Naive thymus-derived CD4-positive, alpha-beta T cell (primary cell): ENCODE results near the gene RRP9. TPM values are rescaled to one million over a fixed set of nuclear protein-coding genes. Genes with fewer than 3 reads are reported as not detected.
A peak's percentile ranks its signal among the peaks of the same experiment; 100 is the strongest.
"Not testable (repeated sequence)": the region's sequence is repeated elsewhere in the genome, so short reads cannot be mapped to it uniquely, and the experiment has no call there.

Source experiments
- ATAC-seq: fragments of 150-1000 bp; cut with Tn5 transposase; 2 replicates; pipeline ENCODE4 v1.10.0; 2021; ENCODE audit warnings: mild to moderate bottlenecking, moderate library complexity
- CTCF ChIA-PET: fragments of 350-600 bp; sonication (Branson Sonifier 250); formaldehyde crosslinking; loops from one replicate; lab custom pipeline; 2021; ENCODE audit warnings: antibody characterized with exemption; lab: Charles Lee
- POLR2A ChIA-PET: fragments of 350-600 bp; sonication (Branson Sonifier 250); formaldehyde crosslinking; loops from one replicate; lab custom pipeline; 2021; ENCODE audit warnings: antibody characterized with exemption, inconsistent platforms; lab: Charles Lee
- DNase-seq, 9 donors: peaks; one replicate each; pipeline versions ENCODE4 v3.0.0 to v3.0.0-alpha.2; 2020 to 2022; ENCODE audit warnings: mixed read lengths in 1 of 9
- H3K27ac ChIP-seq: one replicate; pipeline ENCODE4 v1.7.0; 2013; ENCODE audit warnings: mild to moderate bottlenecking, low read depth, low read length, moderate library complexity
- H3K27me3 ChIP-seq, 2 donors: one replicate each; pipeline ENCODE4 v1.7.0; 2013; ENCODE audit warnings: low read length in 2 of 2, mild to moderate bottlenecking in 2 of 2, moderate library complexity in 2 of 2; ENCODE audit not compliant: control insufficient read depth in 2 of 2, insufficient read depth in 2 of 2
- H3K36me3 ChIP-seq, 3 experiments: 1 replicate in 2 of 3; 2 replicates in 1 of 3; pipeline ENCODE4 v1.7.0; 2013; ENCODE audit warnings: low read length in 3 of 3, mild to moderate bottlenecking in 3 of 3, moderate library complexity in 1 of 3; ENCODE audit not compliant: insufficient read depth in 3 of 3, control insufficient read depth in 2 of 3
- H3K4me1 ChIP-seq, 2 donors: one replicate each; pipeline ENCODE4 v1.7.0; 2013; ENCODE audit warnings: low read length in 2 of 2, mild to moderate bottlenecking in 2 of 2, moderate library complexity in 1 of 2; ENCODE audit not compliant: control insufficient read depth in 2 of 2, insufficient read depth in 2 of 2
- H3K4me3 ChIP-seq: 2 replicates; pipeline ENCODE4 v1.7.0; 2013; ENCODE audit warnings: mild to moderate bottlenecking, low read length
- H3K9me3 ChIP-seq, 3 experiments: 1 replicate in 2 of 3; 2 replicates in 1 of 3; pipeline ENCODE4 v1.7.0; 2013; ENCODE audit warnings: low read length in 3 of 3; ENCODE audit not compliant: control insufficient read depth in 2 of 3
- H3K27ac Mint-ChIP-seq, 9 donors: one replicate each; pipeline ENCODE4 v1.8.0; 2020 to 2022; ENCODE audit warnings: mixed read lengths in 9 of 9, mild to moderate bottlenecking in 8 of 9, moderate library complexity in 5 of 9, inconsistent platforms in 2 of 9
- H3K27me3 Mint-ChIP-seq, 5 donors: one replicate each; pipeline ENCODE4 v1.8.0; 2021 to 2022; ENCODE audit warnings: mixed read lengths in 5 of 5, mild to moderate bottlenecking in 1 of 5
- H3K36me3 Mint-ChIP-seq, 5 donors: one replicate each; pipeline ENCODE4 v1.8.0; 2020 to 2022; ENCODE audit warnings: mixed read lengths in 5 of 5, mild to moderate bottlenecking in 3 of 5, inconsistent platforms in 1 of 5
- H3K4me1 Mint-ChIP-seq, 7 donors: one replicate each; pipeline ENCODE4 v1.8.0; 2020 to 2022; ENCODE audit warnings: mixed read lengths in 7 of 7, mild to moderate bottlenecking in 3 of 7, inconsistent platforms in 1 of 7
- H3K4me3 Mint-ChIP-seq, 10 donors: one replicate each; pipeline ENCODE4 v1.8.0; 2020 to 2022; ENCODE audit warnings: mild to moderate bottlenecking in 10 of 10, mixed read lengths in 10 of 10, moderate library complexity in 6 of 10, inconsistent platforms in 2 of 10
- H3K9me3 Mint-ChIP-seq, 11 donors: one replicate each; pipeline ENCODE4 v1.8.0; 2020 to 2022; ENCODE audit warnings: mixed read lengths in 11 of 11, mild to moderate bottlenecking in 4 of 11, inconsistent platforms in 1 of 11, moderate library complexity in 1 of 11
- intact Hi-C, 2 donors: fragments of 100-400 bp; cut with micrococcal nuclease; formaldehyde crosslinking; loops; one replicate each; pipeline ENCODE4 v1.15.1; 2023
- polyA plus RNA-seq, 2 donors: library from polyadenylated mRNA; unstranded; fragments of 300-500 nt; fragmentation: Illumina TruSeq; gene quantifications; one replicate each; pipeline ENCODE4 v1.2.3, GENCODE V29; 2021
- total RNA-seq, 6 experiments: library from RNA in 5 of 6; stranded (reverse) in 5 of 6; gene quantifications; 1 replicate in 5 of 6; 2 replicates in 1 of 6; pipeline ENCODE4 v1.2.3 and lab custom pipeline; 2021 to 2026

Gene RRP9
- total and polyA plus RNA-seq, 7 experiments from 2014 or later, result 10.2 to 34.2 (median 18.6) TPM

GRCh38 chr3:51904034-51904823, 37.5 kb downstream of the RRP9 start:
- Histone ChIP-seq H3K27ac (no peak overlapping the region), H3K36me3 (no peaks in the 10 kb centered on the region), H3K4me1 (no peaks in the 10 kb centered on the region), H3K9me3 (peaks cover 0 to 7% (median 0%) of the 10 kb centered on the region in 3 experiments), H3K27me3 (no peaks in the 10 kb centered on the region), H3K4me3 (no peak overlapping the region)
- Mint-ChIP-seq H3K27me3 (peaks cover 4 to 40% (median 30%) of the 10 kb centered on the region in 5 donors), H3K36me3 (peaks cover 0 to 21% (median 11%) of the 10 kb centered on the region in 5 donors), H3K9me3 (peaks cover 0 to 47% (median 22%) of the 10 kb centered on the region in 11 donors), H3K4me3 (no peak overlapping the region), H3K4me1 (no peaks in the 10 kb centered on the region), H3K27ac (no peak overlapping the region)
- ATAC-seq (no peak), DNase-seq (no peak)
- intact Hi-C loops, result no loop called here
- ChIA-PET CTCF (no interaction called here), POLR2A (no interaction called here)

DNA sequence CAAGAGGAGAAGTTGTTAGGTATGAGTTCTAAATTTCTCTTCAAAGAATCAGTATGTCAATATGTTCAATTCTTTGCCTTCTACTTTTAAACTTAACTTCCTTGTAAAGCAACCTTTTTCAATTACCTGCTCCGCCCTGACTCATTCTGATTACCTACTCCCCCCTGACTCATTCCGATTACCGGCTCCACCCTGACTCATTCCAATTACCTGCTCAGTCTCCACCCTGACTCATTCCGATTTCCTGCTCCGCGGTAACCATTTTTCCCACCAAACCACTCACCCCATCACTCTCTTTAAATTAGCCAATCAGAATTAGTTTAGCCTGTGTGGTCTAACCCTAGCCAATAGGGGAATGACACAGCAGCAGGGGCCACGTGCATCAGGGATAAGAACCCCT, 39.3 kb downstream of the RRP9 start:
- H3K4me1 Mint-ChIP-seq, H3K36me3 ChIP-seq, H3K4me3 ChIP-seq, H3K27ac ChIP-seq, DNase-seq, H3K27me3 ChIP-seq, intact Hi-C loops, H3K9me3 ChIP-seq, H3K27ac Mint-ChIP-seq, H3K4me1 ChIP-seq, ATAC-seq, CTCF ChIA-PET, POLR2A ChIA-PET, H3K4me3 Mint-ChIP-seq: not testable (repeated sequence)
- Mint-ChIP-seq H3K36me3 (peaks cover 0 to 17% (median 8%) of the 10 kb centered on the region in 5 donors), H3K9me3 (peaks cover 0 to 30% (median 12%) of the 10 kb centered on the region in 11 donors), H3K27me3 (peaks cover 14 to 39% (median 29%) of the 10 kb centered on the region in 5 donors)

DNA sequence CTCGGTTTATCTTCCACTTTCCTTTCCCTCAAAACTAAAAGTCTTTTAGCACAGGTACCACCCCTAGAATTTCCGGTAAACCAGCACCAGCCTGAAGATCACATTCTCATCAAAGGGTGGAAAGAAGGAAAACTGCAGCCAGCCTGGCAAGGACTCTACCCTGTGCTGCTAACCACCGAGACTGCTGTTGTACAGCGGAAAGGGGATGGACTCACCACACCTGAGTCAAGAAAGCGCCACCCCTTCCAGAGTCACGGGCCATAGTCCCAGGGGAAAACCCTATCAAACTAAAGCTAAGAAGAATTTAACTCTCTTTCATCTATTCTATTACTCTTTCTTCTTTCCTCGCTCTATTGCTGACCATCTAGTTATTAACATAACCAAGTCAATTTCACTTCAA, 41.7 kb downstream of the RRP9 start:
- H3K36me3 Mint-ChIP-seq, H3K4me3 Mint-ChIP-seq, POLR2A ChIA-PET, H3K4me1 ChIP-seq, intact Hi-C loops, CTCF ChIA-PET, H3K4me3 ChIP-seq, H3K9me3 ChIP-seq, H3K9me3 Mint-ChIP-seq, H3K36me3 ChIP-seq, H3K27ac Mint-ChIP-seq, ATAC-seq, H3K27ac ChIP-seq, H3K27me3 ChIP-seq, DNase-seq, H3K4me1 Mint-ChIP-seq: not testable (repeated sequence)
- peaks cover 14 to 45% (median 42%) of the 10 kb centered on the region in 5 donors for H3K27me3 Mint-ChIP-seq

DNA sequence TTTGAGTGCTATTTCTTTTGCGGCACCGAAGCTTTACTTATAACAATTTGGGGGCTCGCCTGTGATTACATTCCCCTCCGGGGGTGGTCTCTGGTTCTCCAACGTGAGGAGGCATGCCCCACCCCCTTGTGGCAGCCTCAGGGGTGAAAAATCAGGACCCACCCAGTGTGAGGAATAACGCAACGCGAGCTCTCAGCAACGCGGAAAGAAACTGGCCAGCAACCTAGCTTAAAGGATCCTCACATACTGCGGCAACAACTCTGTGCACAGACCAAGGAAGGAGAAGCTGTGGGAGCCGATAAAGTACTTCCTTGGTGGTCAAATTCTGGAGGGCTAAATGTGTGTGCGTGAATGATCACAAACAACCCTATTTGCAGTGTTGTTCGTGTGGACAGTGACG, 44.3 kb downstream of the RRP9 start:
- DNase-seq (no peak), ATAC-seq (no peak)
- Mint-ChIP-seq H3K27me3 (peaks cover 15 to 37% (median 37%) of the 10 kb centered on the region in 5 donors), H3K36me3 (peaks cover 0 to 2% (median 0%) of the 10 kb centered on the region in 5 donors), H3K27ac (no peak overlapping the region), H3K4me3 (no peak overlapping the region), H3K4me1 (no peaks in the 10 kb centered on the region), H3K9me3 (peaks cover 0 to 1% (median 0%) of the 10 kb centered on the region in 11 donors)
- intact Hi-C loops, result no loop called here
- Histone ChIP-seq H3K9me3 (no peaks in the 10 kb centered on the region), H3K4me3 (no peak overlapping the region), H3K27ac (no peak overlapping the region), H3K36me3 (no peaks in the 10 kb centered on the region), H3K4me1 (no peaks in the 10 kb centered on the region), H3K27me3 (no peaks in the 10 kb centered on the region)
- CTCF ChIA-PET, result no interaction called here
- POLR2A ChIA-PET, result no interaction called here

- Histone ChIP-seq H3K9me3 (no peaks in the 10 kb centered on the region), H3K27me3 (no peaks in the 10 kb centered on the region), H3K4me3 (no peak overlapping the region), H3K36me3 (no peaks in the 10 kb centered on the region), H3K27ac (no peak overlapping the region), H3K4me1 (no peaks in the 10 kb centered on the region)
- intact Hi-C loops, result no loop called here
- ChIA-PET POLR2A (no interaction called here), CTCF (no interaction called here)
- H3K4me3 Mint-ChIP-seq, result no peak overlapping the region
- ATAC-seq (no peak), DNase-seq (no peak)
- peak overlapping the region in 1 of 9 donors; percentile 39 for H3K27ac Mint-ChIP-seq
- peaks cover 0 to 1% (median 0%) of the 10 kb centered on the region in 11 donors for H3K9me3 Mint-ChIP-seq
- H3K27me3 Mint-ChIP-seq, result peaks cover 18 to 40% (median 34%) of the 10 kb centered on the region in 5 donors
- H3K36me3 Mint-ChIP-seq, result no peaks in the 10 kb centered on the region
- H3K4me1 Mint-ChIP-seq, result peaks cover 0 to 6% (median 4%) of the 10 kb centered on the region in 7 donors
Observed at GRCh38 chr3:51896607-51897305, 44.9 kb downstream of the RRP9 start.

DNA sequence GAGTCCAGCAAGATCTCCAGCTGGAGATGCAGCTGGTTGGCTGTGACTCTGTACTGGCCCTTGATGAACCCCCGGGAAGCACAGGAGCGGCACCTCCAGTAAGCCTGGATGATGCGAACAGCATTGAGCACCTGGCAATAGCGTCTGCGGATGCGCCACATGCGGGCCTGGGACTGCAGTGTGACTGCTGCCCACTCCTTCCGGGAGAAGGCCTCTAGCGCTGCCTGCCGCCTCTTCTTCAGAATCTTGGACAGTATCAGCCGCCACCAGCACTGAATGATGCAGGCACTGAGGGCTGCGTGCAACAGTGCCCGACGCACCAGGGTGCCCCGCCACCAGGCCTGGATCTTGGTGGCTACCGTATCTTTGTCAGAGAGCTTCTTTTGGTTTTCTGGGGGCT, 46.8 kb downstream of the RRP9 start:
- Mint-ChIP-seq H3K27me3 (peaks cover 20 to 38% (median 32%) of the 10 kb centered on the region in 5 donors), H3K27ac (no peak overlapping the region), H3K4me1 (peaks cover 0 to 16% (median 8%) of the 10 kb centered on the region in 7 donors), H3K4me3 (no peak overlapping the region), H3K36me3 (no peaks in the 10 kb centered on the region), H3K9me3 (peaks cover 0 to 1% (median 0%) of the 10 kb centered on the region in 11 donors)
- ATAC-seq (no peak), DNase-seq (no peak)
- Histone ChIP-seq H3K4me1 (no peaks in the 10 kb centered on the region), H3K9me3 (no peaks in the 10 kb centered on the region), H3K27ac (no peak overlapping the region), H3K27me3 (no peaks in the 10 kb centered on the region), H3K4me3 (no peak overlapping the region), H3K36me3 (no peaks in the 10 kb centered on the region)
- intact Hi-C loops, result no loop called here
- POLR2A ChIA-PET, result no interaction called here
- CTCF ChIA-PET, result no interaction called here
